CD14-positive monocyte (primary cell): ENCODE data around the gene ZGPAT. TPM values are rescaled to one million over a fixed set of nuclear protein-coding genes. Genes with fewer than 3 reads are reported as not detected.
A peak's percentile ranks its signal among the peaks of the same experiment; 100 is the strongest.

Experiments used
- DNase-seq, 3 donors: peaks; one replicate each; pipeline ENCODE4 v3.0.0-alpha.2; 2011 to 2022
- H2AFZ ChIP-seq: 2 replicates; pipeline ENCODE4 v1.6.0; 2012; ENCODE audit warnings: mild to moderate bottlenecking, low read depth, low read length, inconsistent platforms; ENCODE audit not compliant: insufficient read depth, poor library complexity, severe bottlenecking
- H3K27ac ChIP-seq, 2 donors: 1 replicate in 1 of 2; 2 replicates in 1 of 2; pipeline ENCODE4 v1.5.1; 2012 to 2013; ENCODE audit warnings: low read length in 2 of 2, control low read depth in 1 of 2, inconsistent platforms in 1 of 2, low read depth in 1 of 2, mild to moderate bottlenecking in 1 of 2
- H3K27me3 ChIP-seq, 2 donors: one replicate each; pipeline versions ENCODE4 v1.6.0 to v1.6.1; 2011 to 2013; ENCODE audit warnings: low read length in 2 of 2; ENCODE audit not compliant: control insufficient read depth in 2 of 2, insufficient read depth in 2 of 2
- H3K36me3 ChIP-seq, 2 donors: replicated peaks in 1 of 2; 1 replicate in 1 of 2; 2 replicates in 1 of 2; pipeline versions ENCODE4 v1.5.1 to v1.6.1; 2012 to 2013; ENCODE audit warnings: low read length in 2 of 2, control low read depth in 1 of 2, inconsistent platforms in 1 of 2, mild to moderate bottlenecking in 1 of 2; ENCODE audit not compliant: insufficient read depth in 2 of 2, control insufficient read depth in 1 of 2
- H3K4me1 ChIP-seq, 2 donors: 1 replicate in 1 of 2; 2 replicates in 1 of 2; pipeline versions ENCODE4 v1.5.1 to v1.6.1; 2012 to 2013; ENCODE audit warnings: low read length in 2 of 2, control low read depth in 1 of 2, inconsistent platforms in 1 of 2, mild to moderate bottlenecking in 1 of 2, moderate library complexity in 1 of 2; ENCODE audit not compliant: insufficient read depth in 2 of 2, control insufficient read depth in 1 of 2
- H3K4me2 ChIP-seq: replicated peaks from 2 replicates; pipeline ENCODE3; 2012; ENCODE audit warnings: low read length, moderate library complexity, mild to moderate bottlenecking; ENCODE audit not compliant: poor library complexity, severe bottlenecking; ENCODE audit errors: extremely low read depth
- H3K4me3 ChIP-seq, 3 experiments: fragments of 200-600 bp in 1 of 3; sonication (generic) in 1 of 3; replicated peaks in 1 of 3; 1 replicate in 2 of 3; 2 replicates in 1 of 3; pipeline ENCODE4 v1.5.1; 2011 to 2013; ENCODE audit warnings: low read length in 3 of 3, mild to moderate bottlenecking in 3 of 3, control low read depth in 2 of 3, low read depth in 2 of 3, inconsistent platforms in 1 of 3, moderate library complexity in 1 of 3
- H3K79me2 ChIP-seq: 2 replicates; pipeline ENCODE4 v1.6.0; 2012; ENCODE audit warnings: mild to moderate bottlenecking, control low read depth, inconsistent platforms, low read length, moderate library complexity; ENCODE audit not compliant: insufficient read depth
- H3K9ac ChIP-seq: 2 replicates; pipeline ENCODE4 v1.6.0; 2017; ENCODE audit warnings: low read length, mild to moderate bottlenecking; ENCODE audit not compliant: insufficient read depth, poor library complexity, severe bottlenecking
- H3K9me3 ChIP-seq, 2 donors: replicated peaks in 1 of 2; 1 replicate in 1 of 2; 2 replicates in 1 of 2; pipeline versions ENCODE4 v1.5.1 to v1.6.1; 2012 to 2013; ENCODE audit warnings: low read length in 2 of 2, control low read depth in 1 of 2; ENCODE audit not compliant: control insufficient read depth in 1 of 2, insufficient read depth in 1 of 2
- H4K20me1 ChIP-seq: 2 replicates; pipeline ENCODE4 v1.6.0; 2012; ENCODE audit warnings: mild to moderate bottlenecking, low read length, control low read depth, moderate library complexity; ENCODE audit not compliant: insufficient read depth
- H3K27ac Mint-ChIP-seq, 7 donors: one replicate each; pipeline ENCODE4 v1.8.0; 2020; ENCODE audit warnings: mild to moderate bottlenecking in 7 of 7, mixed read lengths in 7 of 7, moderate library complexity in 6 of 7, inconsistent platforms in 2 of 7
- H3K27me3 Mint-ChIP-seq, 3 donors: one replicate each; pipeline ENCODE4 v1.8.0; 2021 to 2022; ENCODE audit warnings: low read depth in 3 of 3, mild to moderate bottlenecking in 3 of 3, mixed read lengths in 3 of 3, moderate library complexity in 3 of 3, inconsistent platforms in 1 of 3
- H3K36me3 Mint-ChIP-seq, 2 donors: one replicate each; pipeline ENCODE4 v1.8.0; 2020; ENCODE audit warnings: mixed read lengths in 2 of 2, inconsistent platforms in 1 of 2, mild to moderate bottlenecking in 1 of 2
- H3K4me1 Mint-ChIP-seq: one replicate; pipeline ENCODE4 v1.8.0; 2020; ENCODE audit warnings: mild to moderate bottlenecking, mixed read lengths
- H3K4me3 Mint-ChIP-seq, 2 donors: one replicate each; pipeline ENCODE4 v1.8.0; 2020; ENCODE audit warnings: mild to moderate bottlenecking in 2 of 2, mixed read lengths in 2 of 2, moderate library complexity in 1 of 2
- H3K9me3 Mint-ChIP-seq, 7 donors: one replicate each; pipeline ENCODE4 v1.8.0; 2020 to 2022; ENCODE audit warnings: mixed read lengths in 7 of 7, mild to moderate bottlenecking in 6 of 7, moderate library complexity in 6 of 7, inconsistent platforms in 2 of 7
- CTCF ChIP-seq: fragments of 200-600 bp; IDR thresholded peaks from one replicate; pipeline ENCODE4 v1.8.0; 2022; ENCODE audit warnings: antibody characterized with exemption, mild to moderate bottlenecking
- WGBS: methylation state at CpG from one replicate; pipeline ENCODE4 v1.1.5; 2013; ENCODE audit warnings: missing lambda C conversion rate; ENCODE audit not compliant: insufficient coverage; 5-methylcytosine and 5-hydroxymethylcytosine counted together
- intact Hi-C, 2 donors: fragments of 100-400 bp; cut with micrococcal nuclease; formaldehyde crosslinking; loops; one replicate each; pipeline versions ENCODE4 v1.15.0 to v1.15.1; 2023
- polyA plus RNA-seq, 3 donors: library from polyadenylated mRNA; depleted of rRNA in 1 of 3; unstranded in 2 of 3; stranded (reverse) in 1 of 3; fragments of 300-500 nt in 2 of 3; fragments of >200 nt in 1 of 3; fragmentation: Illumina TruSeq in 2 of 3; gene quantifications; 1 replicate in 2 of 3; 2 replicates in 1 of 3; pipeline ENCODE4 v1.2.3, GENCODE V29; 2012 to 2021

Gene ZGPAT
- polyA plus RNA-seq, 3 donors = 24.2 to 58.6 (median 28.3) TPM

DNA sequence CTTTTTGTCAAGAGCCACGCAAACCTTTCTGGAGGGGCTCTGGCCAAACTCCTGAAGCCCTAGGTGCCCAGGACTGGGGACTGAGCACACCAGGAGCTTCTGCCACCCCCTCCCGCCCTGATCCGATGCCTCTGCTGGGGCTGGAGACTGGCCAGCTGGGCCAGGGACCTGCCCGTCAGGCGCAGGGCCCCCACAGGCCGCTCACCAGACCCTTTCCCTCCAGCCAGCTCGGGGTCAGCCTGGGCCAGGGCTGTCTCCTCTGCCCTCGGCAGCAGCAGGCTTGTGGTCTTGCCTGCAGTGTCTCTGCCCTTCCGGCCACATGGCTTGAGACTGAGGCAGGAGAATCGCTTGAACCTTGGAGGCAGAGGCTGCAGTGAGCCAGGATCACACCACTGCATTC, 35.2 kb upstream of the ZGPAT start:
- Histone ChIP-seq H3K36me3 (peaks cover 33 to 55% of the 10 kb centered on the region in 2 donors), H3K4me3 (no peak overlapping the region), H3K9me3 (no peaks in the 10 kb centered on the region), H3K4me2 (no peak overlapping the region), H3K27ac (no peak overlapping the region), H3K79me2 (no peaks in the 10 kb centered on the region), H2AFZ (no peak overlapping the region), H3K9ac (no peak overlapping the region), H4K20me1 (no peaks in the 10 kb centered on the region), H3K4me1 (no peaks in the 10 kb centered on the region), H3K27me3 (no peaks in the 10 kb centered on the region)
- no peak for TF ChIP-seq CTCF
- Mint-ChIP-seq H3K27ac (peak overlapping the region in 1 of 7 donors; percentile 25), H3K9me3 (no peaks in the 10 kb centered on the region), H3K4me1 (no peaks in the 10 kb centered on the region), H3K27me3 (peaks cover 0 to 2% (median 0%) of the 10 kb centered on the region in 3 donors), H3K4me3 (no peak overlapping the region), H3K36me3 (peaks cover 43 to 67% of the 10 kb centered on the region in 2 donors)
- intact Hi-C loops = no loop called here
- 99% methylated on average over 10 of the region's 10 CpGs for WGBS
- DNase-seq = no peak

- peaks cover 30 to 53% of the 10 kb centered on the region in 2 donors for H3K36me3 ChIP-seq
Measured at GRCh38 chr20:63673951-63674350, 33.9 kb upstream of the ZGPAT start.

More at GRCh38 chr20:63673951-63674350, 33.9 kb upstream of the ZGPAT start:
- Histone ChIP-seq H3K27ac (no peak overlapping the region), H3K4me1 (no peaks in the 10 kb centered on the region), H4K20me1 (no peaks in the 10 kb centered on the region), H3K4me2 (no peak overlapping the region), H3K9ac (no peak overlapping the region), H2AFZ (no peak overlapping the region), H3K4me3 (no peak overlapping the region), H3K27me3 (no peaks in the 10 kb centered on the region), H3K79me2 (no peaks in the 10 kb centered on the region), H3K9me3 (no peaks in the 10 kb centered on the region)
- peaks cover 0 to 2% (median 0%) of the 10 kb centered on the region in 3 donors for H3K27me3 Mint-ChIP-seq
- peaks cover 38 to 66% of the 10 kb centered on the region in 2 donors for H3K36me3 Mint-ChIP-seq
- intact Hi-C loops = no loop called here
- no peaks in the 10 kb centered on the region for H3K4me1 Mint-ChIP-seq
- no peak for DNase-seq
- 98% methylated on average over 13 of the region's 14 CpGs for WGBS
- TF ChIP-seq CTCF = no peak
- H3K4me3 Mint-ChIP-seq = no peak overlapping the region
- H3K9me3 Mint-ChIP-seq = no peaks in the 10 kb centered on the region
- H3K27ac Mint-ChIP-seq = no peak overlapping the region
